Measurements from ENCODE around the gene KDM3B.

DNA sequence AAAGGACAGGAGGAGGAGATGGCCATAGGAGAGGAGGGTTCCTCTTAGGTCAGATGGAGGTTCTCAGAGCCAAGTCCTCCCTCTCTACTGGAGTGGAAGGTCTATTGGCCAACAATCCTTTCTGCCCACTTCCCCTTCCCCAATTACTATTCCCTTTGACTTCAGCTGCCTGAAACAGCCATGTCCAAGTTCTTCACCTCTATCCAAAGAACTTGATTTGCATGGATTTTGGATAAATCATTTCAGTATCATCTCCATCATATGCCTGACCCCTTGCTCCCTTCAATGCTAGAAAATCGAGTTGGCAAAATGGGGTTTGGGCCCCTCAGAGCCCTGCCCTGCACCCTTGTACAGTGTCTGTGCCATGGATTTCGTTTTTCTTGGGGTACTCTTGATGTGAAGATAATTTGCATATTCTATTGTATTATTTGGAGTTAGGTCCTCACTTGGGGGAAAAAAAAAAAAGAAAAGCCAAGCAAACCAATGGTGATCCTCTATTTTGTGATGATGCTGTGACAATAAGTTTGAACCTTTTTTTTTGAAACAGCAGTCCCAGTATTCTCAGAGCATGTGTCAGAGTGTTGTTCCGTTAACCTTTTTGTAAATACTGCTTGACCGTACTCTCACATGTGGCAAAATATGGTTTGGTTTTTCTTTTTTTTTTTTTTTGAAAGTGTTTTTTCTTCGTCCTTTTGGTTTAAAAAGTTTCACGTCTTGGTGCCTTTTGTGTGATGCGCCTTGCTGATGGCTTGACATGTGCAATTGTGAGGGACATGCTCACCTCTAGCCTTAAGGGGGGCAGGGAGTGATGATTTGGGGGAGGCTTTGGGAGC is 115.9 kb downstream of the KDM3B start:
- no peak for TF ChIP-seq YY1 (IDR thresholded peaks at IDR 0.05; ENCODE audit: low read depth)
- no peak for TF ChIP-seq TCF12 (IDR thresholded peaks at IDR 0.05; ENCODE audit: low read depth)

All from Ishikawa (cell line).